Glomerular endothelial cell (primary cell): ENCODE results near the gene SELPLG. TPM values are rescaled to one million over a fixed set of nuclear protein-coding genes. Genes with fewer than 3 reads are reported as not detected.

Experiments
- DNase-seq: peaks from one replicate; pipeline ENCODE4 v3.0.0-alpha.2; 2011; ENCODE audit warnings: low read depth, low spot score; ENCODE audit errors: extremely low read depth
- total RNA-seq: library from RNA; depleted of rRNA; stranded (reverse); fragments of >200 nt; gene quantifications from 2 replicates; pipeline ENCODE4 v1.2.3, GENCODE V29; 2015

SELPLG gene
- total RNA-seq, 1 donor from 2014 or later, result 0.58 TPM

GRCh38 chr12:108606492-108606891, 27.2 kb downstream of the SELPLG start:
- DNase-seq, result no peak

- no peak for DNase-seq
Observed at GRCh38 chr12:108605690-108606406, 27.8 kb downstream of the SELPLG start.

GRCh38 chr12:108605000-108605689, 28.5 kb downstream of the SELPLG start:
- no peak for DNase-seq

GRCh38 chr12:108604208-108604941, 29.3 kb downstream of the SELPLG start:
- no peak for DNase-seq

GRCh38 chr12:108603743-108604142, 30.0 kb downstream of the SELPLG start:
- no peak for DNase-seq

- no peak for DNase-seq
Observed at GRCh38 chr12:108602976-108603704, 30.6 kb downstream of the SELPLG start.

GRCh38 chr12:108602209-108602705, 31.4 kb downstream of the SELPLG start:
- no peak for DNase-seq

- no peak for DNase-seq
Observed at GRCh38 chr12:108600702-108601007, 33.0 kb downstream of the SELPLG start.

- no peak for DNase-seq
Observed at GRCh38 chr12:108599948-108600701, 33.6 kb downstream of the SELPLG start.

GRCh38 chr12:108599541-108599940, 34.2 kb downstream of the SELPLG start:
- DNase-seq, result no peak

GRCh38 chr12:108598553-108599250, 35.0 kb downstream of the SELPLG start:
- no peak for DNase-seq

- DNase-seq, result no peak
Observed at GRCh38 chr12:108597559-108598471, 35.9 kb downstream of the SELPLG start, which contains the start of gene TMEM119. Gene TMEM119 (minus strand): TSS chr12:108598084. CDS start chr12:108592383, 5,701 bp downstream.

GRCh38 chr12:108596854-108597558, 36.7 kb downstream of the SELPLG start:
- DNase-seq, result no peak

- no peak for DNase-seq
Observed at GRCh38 chr12:108595711-108596647, 37.7 kb downstream of the SELPLG start.

GRCh38 chr12:108594960-108595710, 38.6 kb downstream of the SELPLG start:
- no peak for DNase-seq

GRCh38 chr12:108594323-108594903, 39.3 kb downstream of the SELPLG start:
- no peak for DNase-seq
